ENCODE measurements around the gene CCBE1.

DNA sequence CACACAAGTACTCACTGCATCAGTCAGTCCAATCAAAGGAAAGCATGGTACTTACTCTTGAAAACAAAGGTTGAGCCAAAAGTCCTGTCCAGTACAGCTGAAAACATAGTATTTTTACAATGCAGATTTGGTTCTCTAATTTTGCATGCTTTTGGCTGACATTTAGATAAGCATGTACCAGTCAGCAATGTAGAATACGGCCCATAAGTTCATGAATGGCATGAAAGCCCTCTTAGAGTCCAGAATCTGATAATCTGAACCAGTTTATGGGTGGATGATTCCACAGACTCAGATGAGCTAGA is 90.2 kb downstream of the CCBE1 start:
- TF ChIP-seq YY1 (IDR thresholded peaks at IDR 0.05; ENCODE audit: insufficient read depth, insufficient read length) (no peak), ZNF274 (IDR thresholded peaks at IDR 0.05; ENCODE audit: low read depth, low read length) (no peak), SUZ12 (IDR thresholded peaks at IDR 0.05; ENCODE audit: extremely low read depth, insufficient read depth, insufficient read length) (no peak)

Data from NT2/D1 (cell line).